Neutrophil (primary cell): ENCODE results near the gene AP3B1.
A peak's percentile ranks its signal among the peaks of the same experiment; 100 is the strongest.

Experiments
- H3K27ac ChIP-seq: fragments of 200-600 bp; sonication (generic); 2 replicates; pipeline ENCODE4 v1.5.1; 2016; ENCODE audit warnings: mild to moderate bottlenecking, moderate library complexity
- H3K27me3 ChIP-seq: fragments of 200-600 bp; sonication (generic); 2 replicates; pipeline ENCODE4 v1.6.0; 2016; ENCODE audit warnings: mild to moderate bottlenecking
- H3K36me3 ChIP-seq: fragments of 200-600 bp; sonication (generic); 2 replicates; pipeline ENCODE4 v1.5.1; 2017
- H3K4me1 ChIP-seq, 2 experiments: fragments of 200-600 bp in 1 of 2; sonication (generic) in 1 of 2; 1 replicate in 1 of 2; 2 replicates in 1 of 2; pipeline versions ENCODE4 v1.5.1 to v1.6.1; 2013 to 2016; ENCODE audit warnings: low read depth in 1 of 2, low read length in 1 of 2, mild to moderate bottlenecking in 1 of 2, moderate library complexity in 1 of 2; ENCODE audit not compliant: control insufficient read depth in 1 of 2, insufficient read depth in 1 of 2
- H3K4me3 ChIP-seq, 2 experiments: fragments of 200-600 bp in 1 of 2; sonication (generic) in 1 of 2; 1 replicate in 1 of 2; 2 replicates in 1 of 2; pipeline ENCODE4 v1.5.1; 2013 to 2016; ENCODE audit warnings: low read depth in 1 of 2, low read length in 1 of 2, mild to moderate bottlenecking in 1 of 2, moderate library complexity in 1 of 2
- H3K9me3 ChIP-seq: fragments of 200-600 bp; sonication (generic); 2 replicates; pipeline ENCODE4 v1.5.1; 2016
- TF ChIP-seq, protein P1 (sequence below): fragments of 200-600 bp; sonication (generic); IDR thresholded peaks from 2 replicates; pipeline ENCODE4 v1.5.1; 2016; ENCODE audit warnings: antibody characterized with exemption

Gene AP3B1

GRCh38 chr5:78300464-78301045, 6.1 kb upstream of the AP3B1 start:
- peaks cover 4% of the 10 kb centered on the region in 2 experiments for H3K4me1 ChIP-seq
- TF ChIP-seq, protein P1, sequence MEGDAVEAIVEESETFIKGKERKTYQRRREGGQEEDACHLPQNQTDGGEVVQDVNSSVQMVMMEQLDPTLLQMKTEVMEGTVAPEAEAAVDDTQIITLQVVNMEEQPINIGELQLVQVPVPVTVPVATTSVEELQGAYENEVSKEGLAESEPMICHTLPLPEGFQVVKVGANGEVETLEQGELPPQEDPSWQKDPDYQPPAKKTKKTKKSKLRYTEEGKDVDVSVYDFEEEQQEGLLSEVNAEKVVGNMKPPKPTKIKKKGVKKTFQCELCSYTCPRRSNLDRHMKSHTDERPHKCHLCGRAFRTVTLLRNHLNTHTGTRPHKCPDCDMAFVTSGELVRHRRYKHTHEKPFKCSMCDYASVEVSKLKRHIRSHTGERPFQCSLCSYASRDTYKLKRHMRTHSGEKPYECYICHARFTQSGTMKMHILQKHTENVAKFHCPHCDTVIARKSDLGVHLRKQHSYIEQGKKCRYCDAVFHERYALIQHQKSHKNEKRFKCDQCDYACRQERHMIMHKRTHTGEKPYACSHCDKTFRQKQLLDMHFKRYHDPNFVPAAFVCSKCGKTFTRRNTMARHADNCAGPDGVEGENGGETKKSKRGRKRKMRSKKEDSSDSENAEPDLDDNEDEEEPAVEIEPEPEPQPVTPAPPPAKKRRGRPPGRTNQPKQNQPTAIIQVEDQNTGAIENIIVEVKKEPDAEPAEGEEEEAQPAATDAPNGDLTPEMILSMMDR = no peak
- no peak overlapping the region for H3K4me3 ChIP-seq
- no peak overlapping the region for H3K27ac ChIP-seq
- peaks cover 4% of the 10 kb centered on the region for H3K27me3 ChIP-seq
- no peaks in the 10 kb centered on the region for H3K36me3 ChIP-seq
- no peaks in the 10 kb centered on the region for H3K9me3 ChIP-seq

DNA sequence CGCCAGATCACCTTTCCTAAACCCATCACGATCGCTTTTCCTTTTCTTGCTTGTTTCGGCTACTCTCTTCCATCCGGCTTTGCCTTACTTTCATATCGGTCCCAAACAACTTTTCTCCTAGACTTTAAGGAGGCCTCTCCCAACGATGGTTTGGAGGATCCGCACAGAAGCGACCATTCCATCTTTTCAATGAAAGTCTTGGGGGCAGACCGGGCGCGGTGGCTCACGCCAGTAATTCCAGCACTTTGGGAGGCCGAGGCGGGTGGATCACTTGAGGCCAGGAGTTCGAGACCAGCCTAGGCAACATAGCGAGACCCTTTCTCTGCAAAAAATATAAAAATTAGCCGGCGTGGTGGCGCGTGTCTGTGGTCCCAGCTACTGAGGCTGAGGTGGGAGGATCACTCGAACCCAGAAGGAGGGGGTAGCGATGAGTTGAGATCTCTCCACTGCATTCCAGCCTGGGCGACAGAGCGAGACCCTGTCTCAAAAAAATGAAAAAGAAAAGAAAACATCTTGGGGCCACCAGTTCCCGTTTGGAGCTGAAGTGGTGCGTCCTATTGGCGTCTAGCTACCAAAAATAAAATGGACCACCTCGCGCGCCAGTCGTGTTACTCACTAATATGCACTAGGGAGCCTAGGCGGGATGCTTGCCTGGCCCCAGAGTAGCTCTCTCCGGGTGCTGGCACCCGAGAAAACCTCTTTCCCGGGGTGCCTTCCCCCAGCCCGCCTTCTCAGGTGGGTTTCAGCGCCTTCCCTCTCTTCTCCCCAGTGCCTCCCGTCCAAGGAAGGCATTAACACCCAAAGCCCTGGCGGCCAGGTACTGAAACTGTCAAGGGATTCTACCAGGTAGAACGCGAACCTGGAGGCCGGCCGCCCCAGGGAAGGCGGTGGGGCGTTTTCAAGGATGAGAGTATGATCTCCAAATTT, 800 bp upstream of the AP3B1 start:
- no peaks in the 10 kb centered on the region for H3K9me3 ChIP-seq
- H3K4me3 ChIP-seq = peak overlapping the region; percentile 74 to 75
- peaks cover 23 to 25% of the 10 kb centered on the region in 2 experiments for H3K4me1 ChIP-seq
- peaks cover 5% of the 10 kb centered on the region for H3K27me3 ChIP-seq
- peak overlapping the region; percentile 94 for H3K27ac ChIP-seq
- H3K36me3 ChIP-seq = no peaks in the 10 kb centered on the region
- TF ChIP-seq, protein P1 = no peak

GRCh38 chr5:78293851-78294247, 649 bp downstream of the AP3B1 start:
- H3K27ac ChIP-seq = peak overlapping the region; percentile 94
- H3K9me3 ChIP-seq = no peaks in the 10 kb centered on the region
- peak overlapping the region; percentile 74 to 75 for H3K4me3 ChIP-seq
- no peaks in the 10 kb centered on the region for H3K36me3 ChIP-seq
- TF ChIP-seq, protein P1 = no peak
- peaks cover 5% of the 10 kb centered on the region for H3K27me3 ChIP-seq
- H3K4me1 ChIP-seq = peaks cover 37 to 39% of the 10 kb centered on the region in 2 experiments

GRCh38 chr5:78291687-78292086, 2.8 kb downstream of the AP3B1 start:
- TF ChIP-seq, protein P1 = no peak
- Histone ChIP-seq H3K36me3 (no peaks in the 10 kb centered on the region), H3K4me3 (no peak overlapping the region), H3K27me3 (peaks cover 5% of the 10 kb centered on the region), H3K4me1 (peaks cover 37 to 39% of the 10 kb centered on the region in 2 experiments), H3K9me3 (no peaks in the 10 kb centered on the region), H3K27ac (no peak overlapping the region)

DNA sequence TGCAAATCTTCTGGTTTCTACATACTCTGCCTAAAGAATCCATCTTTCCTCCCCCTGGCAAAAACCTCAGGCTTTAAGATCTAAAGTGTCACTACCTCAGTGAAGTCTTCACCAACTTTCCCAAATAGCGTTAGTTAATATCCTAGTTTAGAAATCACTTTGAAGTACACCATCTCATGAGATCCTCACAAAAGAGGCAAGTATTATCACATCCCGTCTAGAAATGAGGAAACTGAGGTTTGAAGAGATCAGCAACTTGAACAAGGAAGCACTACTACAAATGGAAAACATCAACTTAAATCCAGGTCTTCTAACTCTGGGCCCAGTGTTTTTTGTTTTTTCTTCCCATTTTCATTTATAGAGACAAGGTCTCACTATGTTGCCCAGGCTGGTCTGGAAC, 4.6 kb downstream of the AP3B1 start:
- peak overlapping the region; percentile 45 for H3K27ac ChIP-seq
- H3K36me3 ChIP-seq = no peaks in the 10 kb centered on the region
- peaks cover 32 to 39% of the 10 kb centered on the region in 2 experiments for H3K4me1 ChIP-seq
- H3K27me3 ChIP-seq = no peaks in the 10 kb centered on the region
- TF ChIP-seq, protein P1 = no peak
- H3K4me3 ChIP-seq = no peak overlapping the region
- no peaks in the 10 kb centered on the region for H3K9me3 ChIP-seq
